Measurements from ENCODE around the gene CHD9NB.

GRCh38 chr16:53061701-53062159 is 9.0 kb upstream of the CHD9NB start:
- TF ChIP-seq EZH2phosphoT487 (IDR thresholded peaks at IDR 0.05; ENCODE audit: low read depth, severe bottlenecking, unreplicated experiment) (no peak), CTCF (IDR thresholded peaks at IDR 0.05; ENCODE audit: poor library complexity) (no peak), EZH2 (IDR thresholded peaks at IDR 0.05; ENCODE audit: borderline replicate concordance) (no peak)
